ENCODE measurements around the gene MRPS18B.

- TF ChIP-seq POLR2A (IDR thresholded peaks at IDR 0.05): no peak
- no peak for TF ChIP-seq CTCF (IDR thresholded peaks at IDR 0.05)
Observed at GRCh38 chr6:30571762-30572082, 45.9 kb upstream of the MRPS18B start.
